22Rv1 (cell line): Measurements from ENCODE around the gene UBE4B.

Experiments
- ZFX ChIP-seq: fragments of 450-650 bp; IDR thresholded peaks from 2 replicates; pipeline ENCODE4 v1.6.1; 2017; ENCODE audit warnings: antibody characterized with exemption, borderline replicate concordance
- TF ChIP-seq, protein P1 (sequence below): fragments of 450-650 bp; IDR thresholded peaks from 2 replicates; pipeline ENCODE4 v1.5.1; 2017; ENCODE audit warnings: mild to moderate bottlenecking

- TF ChIP-seq, protein P1, sequence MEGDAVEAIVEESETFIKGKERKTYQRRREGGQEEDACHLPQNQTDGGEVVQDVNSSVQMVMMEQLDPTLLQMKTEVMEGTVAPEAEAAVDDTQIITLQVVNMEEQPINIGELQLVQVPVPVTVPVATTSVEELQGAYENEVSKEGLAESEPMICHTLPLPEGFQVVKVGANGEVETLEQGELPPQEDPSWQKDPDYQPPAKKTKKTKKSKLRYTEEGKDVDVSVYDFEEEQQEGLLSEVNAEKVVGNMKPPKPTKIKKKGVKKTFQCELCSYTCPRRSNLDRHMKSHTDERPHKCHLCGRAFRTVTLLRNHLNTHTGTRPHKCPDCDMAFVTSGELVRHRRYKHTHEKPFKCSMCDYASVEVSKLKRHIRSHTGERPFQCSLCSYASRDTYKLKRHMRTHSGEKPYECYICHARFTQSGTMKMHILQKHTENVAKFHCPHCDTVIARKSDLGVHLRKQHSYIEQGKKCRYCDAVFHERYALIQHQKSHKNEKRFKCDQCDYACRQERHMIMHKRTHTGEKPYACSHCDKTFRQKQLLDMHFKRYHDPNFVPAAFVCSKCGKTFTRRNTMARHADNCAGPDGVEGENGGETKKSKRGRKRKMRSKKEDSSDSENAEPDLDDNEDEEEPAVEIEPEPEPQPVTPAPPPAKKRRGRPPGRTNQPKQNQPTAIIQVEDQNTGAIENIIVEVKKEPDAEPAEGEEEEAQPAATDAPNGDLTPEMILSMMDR, result no peak
- TF ChIP-seq ZFX, result no peak
These were observed 100.1 kb downstream of the UBE4B start for GRCh38 chr1:10132852-10133251.
